ENCODE measurements around the gene FGFR2. TPM values are rescaled to one million over a fixed set of nuclear protein-coding genes. Genes with fewer than 3 reads are reported as not detected.
A peak's percentile ranks its signal among the peaks of the same experiment; 100 is the strongest.

Gene FGFR2
- total RNA-seq, 1 experiment from 2014 or later = 286 TPM

- Mint-ChIP-seq H3K4me3 (ENCODE audit: unreplicated experiment) (peak overlapping the region; percentile 22), H3K36me3 (ENCODE audit: insufficient read depth, unreplicated experiment) (peaks cover 96% of the 10 kb centered on the region), H3K27me3 (ENCODE audit: insufficient read depth, unreplicated experiment) (no peaks in the 10 kb centered on the region), H3K27ac (ENCODE audit: unreplicated experiment) (peak overlapping the region; percentile 77), H3K4me1 (ENCODE audit: low read depth, unreplicated experiment) (peaks cover 53% of the 10 kb centered on the region), H3K9me3 (ENCODE audit: unreplicated experiment) (no peaks in the 10 kb centered on the region)
- Histone ChIP-seq H3K36me3 (ENCODE audit: control insufficient read depth, insufficient read depth, low read length) (peaks cover 7% of the 10 kb centered on the region), H3K9me3 (no peaks in the 10 kb centered on the region), H3K27me3 (replicated peaks; ENCODE audit: control insufficient read depth, insufficient read depth, low read length) (no peaks in the 10 kb centered on the region), H3K4me1 (peaks cover 80% of the 10 kb centered on the region), H3K4me3 (ENCODE audit: low read depth, low read length) (no peak overlapping the region)
- intact Hi-C loops (cut with micrococcal nuclease; ENCODE audit: unreplicated experiment) = loop anchor here (5.0 kb wide), 2 partner anchors 86 to 529 kb away; partner anchors contain the start of gene FGFR2
- TF ChIP-seq CTCF (IDR thresholded peaks at IDR 0.05; ENCODE audit: insufficient read depth in 1 of 2, low read depth in 1 of 2, low read length in 1 of 2, severe bottlenecking in 1 of 2, unreplicated experiment in 1 of 2) = no peak
- no peak for DNase-seq
- TSS peak; percentile 77 for BruUV-seq (replicated peaks)
- POLR2A ChIA-PET = no interaction called here
- CTCF ChIA-PET = no interaction called here
Observed at GRCh38 chr10:121511460-121511859, 86.8 kb downstream of the FGFR2 start.

DNA sequence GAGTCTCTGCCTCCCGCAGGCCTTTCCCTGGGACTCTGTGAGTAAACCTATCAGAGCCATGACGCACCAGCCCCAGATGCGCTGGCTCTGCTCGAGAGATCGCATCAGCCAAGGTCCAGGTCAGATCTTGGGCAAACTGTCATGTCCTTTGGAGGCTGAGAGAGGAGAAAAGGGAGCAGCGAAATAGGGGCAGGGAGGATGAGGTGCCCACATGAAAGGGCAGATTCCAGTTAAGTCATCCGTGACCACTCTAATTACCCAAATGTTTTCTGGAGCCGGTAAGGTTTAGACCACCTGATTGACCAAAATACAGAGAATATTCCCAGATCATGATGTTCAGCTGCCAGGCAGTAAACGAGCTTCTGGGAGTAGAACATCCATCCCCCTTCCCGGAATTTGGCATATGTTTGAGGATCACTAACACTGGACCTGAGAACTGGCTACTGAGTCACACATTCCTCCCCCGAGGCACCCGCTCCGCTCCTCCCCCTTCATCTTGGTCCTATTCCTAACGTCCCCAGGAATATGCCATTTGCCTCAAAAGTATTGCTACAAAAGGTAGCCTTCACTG is 88.0 kb downstream of the FGFR2 start:
- Histone ChIP-seq H3K4me1 (peaks cover 69% of the 10 kb centered on the region), H3K27me3 (replicated peaks; ENCODE audit: control insufficient read depth, insufficient read depth, low read length) (no peaks in the 10 kb centered on the region), H3K36me3 (ENCODE audit: control insufficient read depth, insufficient read depth, low read length) (peaks cover 6% of the 10 kb centered on the region), H3K9me3 (no peaks in the 10 kb centered on the region), H3K4me3 (ENCODE audit: low read depth, low read length) (no peak overlapping the region)
- H3K9me3 Mint-ChIP-seq (ENCODE audit: unreplicated experiment) = no peaks in the 10 kb centered on the region
- H3K27ac Mint-ChIP-seq (ENCODE audit: unreplicated experiment) = peak overlapping the region; percentile 52
- POLR2A ChIA-PET = no interaction called here
- peak overlapping the region; percentile 24 for H3K4me3 Mint-ChIP-seq (ENCODE audit: unreplicated experiment)
- H3K36me3 Mint-ChIP-seq (ENCODE audit: insufficient read depth, unreplicated experiment) = peaks cover 98% of the 10 kb centered on the region
- peaks cover 51% of the 10 kb centered on the region for H3K4me1 Mint-ChIP-seq (ENCODE audit: low read depth, unreplicated experiment)
- BruUV-seq (replicated peaks) = no TSS peak
- CTCF ChIA-PET = no interaction called here
- intact Hi-C loops (cut with micrococcal nuclease; ENCODE audit: unreplicated experiment) = loop anchor here (5.0 kb wide), 2 partner anchors 87 to 528 kb away; partner anchors contain the start of gene FGFR2
- no peak for DNase-seq
- no peaks in the 10 kb centered on the region for H3K27me3 Mint-ChIP-seq (ENCODE audit: insufficient read depth, unreplicated experiment)
- TF ChIP-seq CTCF (IDR thresholded peaks at IDR 0.05; ENCODE audit: insufficient read depth in 1 of 2, low read depth in 1 of 2, low read length in 1 of 2, severe bottlenecking in 1 of 2, unreplicated experiment in 1 of 2) = no peak

DNA sequence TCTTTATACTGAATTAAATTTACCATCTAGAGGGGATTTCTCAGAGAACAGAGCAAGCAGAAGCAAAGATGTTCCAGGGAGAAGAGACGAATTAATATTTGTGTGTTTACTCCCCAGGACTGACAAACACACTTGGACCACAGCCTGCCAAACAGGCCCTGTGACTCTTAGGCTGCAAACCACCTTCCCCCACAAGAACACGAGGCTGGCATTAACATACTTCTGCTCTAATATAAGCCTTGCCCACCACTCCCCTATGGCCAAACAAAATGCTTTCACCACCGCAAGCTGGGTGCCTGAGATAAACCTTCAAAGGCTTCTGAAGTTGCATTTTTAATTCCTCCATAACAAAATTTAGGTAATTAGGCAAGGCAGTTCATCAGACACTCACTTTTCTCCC is 88.4 kb downstream of the FGFR2 start:
- Histone ChIP-seq H3K4me3 (ENCODE audit: low read depth, low read length) (no peak overlapping the region), H3K27me3 (replicated peaks; ENCODE audit: control insufficient read depth, insufficient read depth, low read length) (no peaks in the 10 kb centered on the region), H3K4me1 (peaks cover 64% of the 10 kb centered on the region), H3K9me3 (no peaks in the 10 kb centered on the region), H3K36me3 (ENCODE audit: control insufficient read depth, insufficient read depth, low read length) (peaks cover 3% of the 10 kb centered on the region)
- Mint-ChIP-seq H3K27me3 (ENCODE audit: insufficient read depth, unreplicated experiment) (no peaks in the 10 kb centered on the region), H3K4me3 (ENCODE audit: unreplicated experiment) (peak overlapping the region; percentile 24), H3K36me3 (ENCODE audit: insufficient read depth, unreplicated experiment) (peaks cover 98% of the 10 kb centered on the region), H3K4me1 (ENCODE audit: low read depth, unreplicated experiment) (peaks cover 46% of the 10 kb centered on the region), H3K27ac (ENCODE audit: unreplicated experiment) (peak overlapping the region; percentile 52), H3K9me3 (ENCODE audit: unreplicated experiment) (no peaks in the 10 kb centered on the region)
- CTCF ChIA-PET = no interaction called here
- BruUV-seq (replicated peaks) = no TSS peak
- TF ChIP-seq CTCF (IDR thresholded peaks at IDR 0.05; ENCODE audit: insufficient read depth in 1 of 2, low read depth in 1 of 2, low read length in 1 of 2, severe bottlenecking in 1 of 2, unreplicated experiment in 1 of 2) = no peak
- DNase-seq = no peak
- intact Hi-C loops (cut with micrococcal nuclease; ENCODE audit: unreplicated experiment) = loop anchor here (5.0 to 10.0 kb wide), 3 partner anchors 88 to 565 kb away; partner anchors contain the start of gene FGFR2
- POLR2A ChIA-PET = no interaction called here
